AG04450 (cell line): ENCODE data around the gene ST8SIA2. TPM values are rescaled to one million over a fixed set of nuclear protein-coding genes. Genes with fewer than 3 reads are reported as not detected.

Source experiments
- CTCF ChIA-PET: fragments of 300-600, 350-600 bp; formaldehyde crosslinking; extraction: SDS; loops from one replicate; lab custom pipeline; 2022; ENCODE audit warnings: antibody characterized with exemption, inconsistent platforms; lab: Charles Lee
- POLR2A ChIA-PET: fragments of 350-600 bp; formaldehyde crosslinking; extraction: SDS; loops from one replicate; lab custom pipeline; 2021; ENCODE audit warnings: antibody characterized with exemption, inconsistent platforms; lab: Yijun Ruan, JAX
- DNase-seq: peaks from one replicate; pipeline ENCODE4 v3.0.0-alpha.2; 2011; ENCODE audit warnings: low read depth, low spot score
- H3K27ac ChIP-seq: one replicate; pipeline ENCODE4 v1.5.1; 2012; ENCODE audit warnings: low read depth, low read length, control low read depth
- H3K27me3 ChIP-seq: one replicate; pipeline ENCODE4 v1.6.0; 2012; ENCODE audit warnings: low read length; ENCODE audit not compliant: control insufficient read depth, insufficient read depth
- H3K4me3 ChIP-seq: 2 replicates; pipeline ENCODE4 v1.5.1; 2011; ENCODE audit warnings: mild to moderate bottlenecking, low read depth, low read length, control low read depth
- H3K9me3 ChIP-seq: 2 replicates; pipeline ENCODE4 v1.5.1; 2012; ENCODE audit warnings: low read length; ENCODE audit not compliant: control insufficient read depth, insufficient read depth
- CTCF ChIP-seq: IDR thresholded peaks from 2 replicates; pipeline ENCODE4 v1.5.1; 2011; ENCODE audit warnings: low read depth, low read length, control low read depth, inconsistent platforms
- polyA plus RNA-seq: library from polyadenylated mRNA; depleted of rRNA; stranded (reverse); fragments of >200 nt; gene quantifications from 2 replicates; pipeline ENCODE4 v1.2.3, GENCODE V29; 2011

Gene ST8SIA2
- polyA plus RNA-seq, 1 experiment, result 0.21 TPM

- no peak for DNase-seq
- CTCF ChIA-PET, result interaction anchor here (1.6 kb wide), 1 partner anchor 260 kb away, joined by 3 read pairs; no protein-coding TSS in a partner anchor
These were observed 60.9 kb downstream of the ST8SIA2 start for GRCh38 chr15:92454555-92455105.

DNA sequence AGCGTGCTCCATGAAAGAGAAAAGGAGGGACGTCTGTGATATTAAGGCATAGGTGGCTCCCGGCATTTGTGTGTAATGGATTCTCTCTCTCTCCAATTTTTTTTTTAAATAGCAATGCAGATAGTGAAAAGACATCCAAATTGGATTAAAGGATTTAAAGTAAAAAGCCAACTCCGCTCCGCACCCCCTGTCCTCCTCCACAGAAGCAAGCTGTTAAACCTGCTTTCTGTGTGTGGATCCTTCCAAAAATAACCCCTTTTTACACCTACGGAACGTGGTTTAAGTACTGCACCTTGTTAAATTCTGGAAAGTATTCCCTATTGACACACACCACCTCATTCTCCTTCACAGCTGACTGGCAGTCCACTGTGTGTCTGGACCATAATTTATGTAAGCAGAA is 61.6 kb downstream of the ST8SIA2 start:
- H3K9me3 ChIP-seq, result no peaks in the 10 kb centered on the region
- H3K27me3 ChIP-seq, result peaks cover 1% of the 10 kb centered on the region
- ChIA-PET POLR2A (no interaction called here), CTCF (interaction anchor here (1.6 kb wide), 1 partner anchor 259 kb away, joined by 3 read pairs; no protein-coding TSS in a partner anchor)
- no peak for DNase-seq
- H3K27ac ChIP-seq, result no peak overlapping the region
- H3K4me3 ChIP-seq, result no peak overlapping the region
- TF ChIP-seq CTCF, result no peak

More at GRCh38 chr15:92454555-92455105, 60.9 kb downstream of the ST8SIA2 start:
- H3K4me3 ChIP-seq, result no peak overlapping the region
- no peak for TF ChIP-seq CTCF
- POLR2A ChIA-PET, result no interaction called here
- peaks cover 2% of the 10 kb centered on the region for H3K27me3 ChIP-seq
- no peaks in the 10 kb centered on the region for H3K9me3 ChIP-seq
- no peak overlapping the region for H3K27ac ChIP-seq

- H3K9me3 ChIP-seq, result no peaks in the 10 kb centered on the region
- no peaks in the 10 kb centered on the region for H3K27me3 ChIP-seq
- POLR2A ChIA-PET, result no interaction called here
- no peak overlapping the region for H3K27ac ChIP-seq
- no peak overlapping the region for H3K4me3 ChIP-seq
- DNase-seq, result no peak
- CTCF ChIA-PET, result no interaction called here
- no peak for TF ChIP-seq CTCF
These were observed 63.9 kb downstream of the ST8SIA2 start for GRCh38 chr15:92457471-92458041.

- Histone ChIP-seq H3K4me3 (no peak overlapping the region), H3K27ac (no peak overlapping the region), H3K9me3 (no peaks in the 10 kb centered on the region), H3K27me3 (no peaks in the 10 kb centered on the region)
- DNase-seq, result no peak
- CTCF ChIA-PET, result no interaction called here
- POLR2A ChIA-PET, result no interaction called here
- no peak for TF ChIP-seq CTCF
These were observed 66.3 kb downstream of the ST8SIA2 start for GRCh38 chr15:92460023-92460422.

GRCh38 chr15:92462424-92463125 is 68.9 kb downstream of the ST8SIA2 start:
- DNase-seq, result no peak
- Histone ChIP-seq H3K27ac (no peak overlapping the region), H3K9me3 (no peaks in the 10 kb centered on the region; the same call in 1 of the 2 replicates), H3K27me3 (no peaks in the 10 kb centered on the region), H3K4me3 (no peak overlapping the region)
- POLR2A ChIA-PET, result no interaction called here
- no peak for TF ChIP-seq CTCF
- CTCF ChIA-PET, result no interaction called here
